Activated CD4-positive, CD25-positive, alpha-beta regulatory T cell treated with anti-CD3 and anti-CD28 coated beads, Interleukin-2, amount 50 U/mL, for 16 hours (primary cell): ENCODE results near the gene NKX1-1.
"Not testable (repeated sequence)": the region's sequence is repeated elsewhere in the genome, so short reads cannot be mapped to it uniquely, and the experiment has no call there.

ENCODE experiments used
- DNase-seq: peaks from one replicate; pipeline ENCODE4 v3.0.0-alpha.2; 2020; ENCODE audit warnings: low read depth, low spot score

NKX1-1 gene

DNA sequence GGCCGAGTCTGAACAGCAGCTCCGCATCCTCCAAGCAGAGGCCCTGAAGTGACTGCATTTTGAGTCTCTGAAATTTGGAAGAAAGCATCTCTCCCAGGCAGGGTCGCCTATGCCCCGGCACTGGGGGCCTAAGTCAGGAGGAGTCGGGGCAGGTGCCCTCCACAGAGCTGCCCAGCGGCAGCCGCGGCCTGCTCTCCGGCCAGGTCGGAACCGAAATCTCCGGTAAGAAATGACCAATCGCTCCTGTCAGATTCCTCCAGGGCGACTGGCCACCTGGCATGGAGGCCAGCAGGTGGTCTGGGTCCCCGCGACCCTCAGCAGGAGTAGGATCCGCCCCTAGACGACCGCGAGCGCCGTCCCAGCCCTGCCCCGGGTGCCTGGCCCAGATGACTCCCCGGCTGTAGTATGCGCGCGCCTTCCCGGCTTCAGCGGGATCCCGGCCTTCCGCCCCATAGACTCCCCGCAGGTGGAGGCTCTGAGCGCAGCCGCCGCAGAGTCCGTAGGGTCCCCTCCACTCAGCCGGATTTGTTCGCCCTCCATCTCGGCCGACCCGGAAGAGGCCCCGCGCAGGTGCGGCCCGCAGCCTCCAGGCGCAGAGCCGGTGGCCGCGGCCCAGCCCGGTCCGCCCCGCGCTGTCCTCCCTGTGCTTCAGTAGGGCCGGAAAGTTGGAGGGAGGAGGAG lies 1.5 kb downstream of the NKX1-1 start:
- no peak for DNase-seq

DNA sequence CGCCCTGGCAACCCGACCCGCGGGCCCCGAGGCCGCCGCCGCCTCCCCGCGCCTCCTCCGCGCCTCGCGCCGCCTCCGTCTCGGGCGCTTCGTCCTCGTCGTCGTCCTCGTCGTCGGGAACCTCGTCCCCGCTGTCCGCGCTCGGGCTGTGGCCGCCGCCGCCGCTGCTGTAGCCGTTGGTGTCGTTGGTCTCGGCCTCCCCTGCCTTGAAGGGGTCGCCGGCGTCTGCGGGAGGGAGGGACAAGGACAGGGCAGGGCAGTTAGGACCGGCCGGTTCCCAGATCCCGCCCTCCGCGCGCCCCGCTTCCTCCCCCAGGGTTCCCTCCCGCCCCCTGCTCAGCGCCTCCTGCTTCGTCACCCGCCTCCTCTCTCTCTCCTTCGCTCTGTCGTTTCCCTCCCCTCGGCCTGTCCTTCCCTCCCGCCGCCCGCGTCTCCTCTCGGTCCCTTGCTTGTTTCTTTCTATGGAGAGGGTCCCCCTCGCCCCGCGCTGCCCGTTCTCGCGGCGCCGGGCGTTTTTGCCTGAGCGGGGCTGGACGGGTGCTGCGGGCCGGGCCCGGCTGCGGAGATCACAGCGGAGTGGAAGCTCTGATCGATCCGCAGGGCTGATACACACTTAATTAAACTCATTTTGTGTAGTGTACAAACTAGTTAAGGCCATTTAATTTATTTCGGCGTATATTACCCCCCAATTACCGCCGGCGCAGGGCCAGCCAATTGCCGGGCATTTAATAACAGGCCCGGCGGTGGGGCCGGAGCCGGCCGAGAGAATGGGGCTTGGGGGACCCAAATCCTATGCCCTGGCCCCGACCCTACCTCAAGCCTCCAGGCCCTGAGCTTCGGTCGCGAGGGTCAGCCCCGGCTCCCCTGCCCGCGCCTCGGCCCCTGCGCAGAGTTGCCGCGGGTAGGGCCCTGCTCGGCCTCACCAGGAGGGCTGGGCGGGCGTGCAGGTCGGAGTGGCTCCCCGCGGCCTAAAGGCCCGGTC lies 2.4 kb downstream of the NKX1-1 start:
- DNase-seq, result no peak

DNA sequence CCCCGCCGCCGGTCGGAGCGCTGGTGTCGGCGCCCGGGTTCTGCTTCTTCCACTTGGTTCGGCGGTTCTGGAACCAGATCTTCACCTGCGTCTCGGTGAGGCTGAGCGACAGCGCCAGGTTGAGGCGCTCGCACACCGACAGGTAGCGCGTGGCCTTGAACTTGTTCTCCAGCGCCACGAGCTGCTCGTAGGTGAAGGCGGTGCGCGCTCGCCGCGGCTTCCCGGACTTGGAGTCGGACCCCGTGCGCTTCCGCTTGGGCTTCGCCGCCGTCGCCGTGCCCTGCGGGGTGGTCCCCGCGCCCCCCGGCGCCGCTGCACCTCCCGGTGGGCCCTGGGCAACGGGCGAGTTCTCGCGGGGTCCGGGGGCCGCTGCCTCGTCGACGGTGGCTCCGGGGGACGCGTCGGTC lies 3.1 kb downstream of the NKX1-1 start:
- no peak for DNase-seq

DNA sequence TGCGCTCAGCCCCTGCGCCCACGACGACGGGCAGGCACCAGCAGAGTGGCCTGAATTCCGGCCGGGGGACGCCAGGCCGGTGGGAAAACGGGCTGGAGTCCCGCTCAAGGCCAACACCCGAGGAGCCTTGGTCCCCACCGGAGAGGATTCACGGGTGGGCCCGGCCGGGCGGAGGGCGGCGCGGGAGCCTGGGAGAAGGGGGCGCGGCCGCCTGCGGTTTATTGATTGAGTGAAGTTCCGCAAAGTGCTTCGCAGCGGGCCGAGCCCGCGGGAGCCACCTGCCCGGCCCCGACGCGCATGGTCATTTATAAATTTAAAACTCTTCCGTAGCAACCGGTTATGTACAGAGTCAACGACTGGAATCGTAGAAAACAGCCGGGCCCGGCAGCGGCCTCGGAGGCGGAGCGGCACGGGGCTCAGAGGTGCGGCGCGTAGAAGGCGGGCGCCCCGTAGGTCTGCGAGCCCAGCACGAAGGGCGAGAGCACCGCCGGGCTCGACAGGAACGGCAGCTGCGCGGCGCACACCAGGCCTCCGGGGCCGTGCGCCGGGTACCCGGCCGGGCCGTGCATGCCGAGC lies 3.6 kb downstream of the NKX1-1 start:
- DNase-seq, result no peak

DNA sequence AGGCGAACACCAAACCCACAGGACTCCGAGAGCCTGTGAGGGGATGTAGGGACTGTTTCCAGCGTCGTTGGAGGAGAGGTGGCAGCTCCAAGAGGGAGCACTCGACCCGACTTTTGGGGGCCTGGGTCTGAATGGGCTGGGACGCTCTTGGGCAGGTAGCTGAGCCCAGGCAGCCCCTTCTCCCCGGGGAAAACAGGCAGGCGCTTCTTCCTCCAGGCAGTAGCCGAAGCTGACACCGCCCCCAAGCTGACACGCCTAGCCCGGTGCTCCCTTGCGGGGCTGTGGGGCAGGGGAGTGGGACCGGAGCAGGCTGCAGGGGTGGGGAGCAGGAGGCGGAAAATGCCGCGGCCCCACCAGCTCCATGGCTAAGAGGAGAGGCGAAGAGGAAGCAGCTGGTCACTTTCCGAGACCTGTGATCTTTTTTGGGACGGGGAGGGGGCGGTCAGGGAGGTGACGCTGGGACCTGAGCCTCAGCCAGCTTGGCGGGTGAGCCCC lies 4.2 kb downstream of the NKX1-1 start:
- no peak for DNase-seq

DNA sequence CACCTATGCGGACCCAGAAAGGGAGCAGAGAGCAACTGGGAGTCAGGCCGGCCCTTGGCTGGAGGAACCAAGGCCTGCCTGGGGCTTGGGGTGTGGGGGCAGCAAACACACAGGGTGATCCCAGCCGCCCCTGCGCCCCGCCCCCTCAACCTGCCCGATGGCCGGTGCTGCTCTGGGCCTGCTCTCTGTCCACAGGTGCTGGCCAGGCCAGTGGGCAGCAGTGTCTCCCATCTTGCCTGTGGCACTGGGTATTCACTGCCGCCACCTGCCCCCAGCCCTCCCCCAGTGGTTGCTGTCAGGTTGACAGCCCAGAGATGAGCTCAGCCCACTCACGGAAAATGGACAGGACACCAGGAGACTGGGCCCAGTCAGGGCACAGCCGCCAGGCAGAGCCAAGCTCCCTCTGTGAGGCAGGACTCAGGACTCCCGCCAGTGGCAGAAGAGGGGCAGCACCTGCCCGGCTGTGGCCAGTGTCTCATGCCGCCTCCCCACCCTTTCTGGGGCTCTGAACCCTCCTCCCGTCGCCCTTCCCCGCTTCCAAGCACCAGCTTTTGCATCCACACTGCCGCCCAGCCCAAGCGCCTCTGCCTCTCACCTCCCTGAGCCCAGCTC lies 4.7 kb downstream of the NKX1-1 start:
- DNase-seq, result no peak

DNA sequence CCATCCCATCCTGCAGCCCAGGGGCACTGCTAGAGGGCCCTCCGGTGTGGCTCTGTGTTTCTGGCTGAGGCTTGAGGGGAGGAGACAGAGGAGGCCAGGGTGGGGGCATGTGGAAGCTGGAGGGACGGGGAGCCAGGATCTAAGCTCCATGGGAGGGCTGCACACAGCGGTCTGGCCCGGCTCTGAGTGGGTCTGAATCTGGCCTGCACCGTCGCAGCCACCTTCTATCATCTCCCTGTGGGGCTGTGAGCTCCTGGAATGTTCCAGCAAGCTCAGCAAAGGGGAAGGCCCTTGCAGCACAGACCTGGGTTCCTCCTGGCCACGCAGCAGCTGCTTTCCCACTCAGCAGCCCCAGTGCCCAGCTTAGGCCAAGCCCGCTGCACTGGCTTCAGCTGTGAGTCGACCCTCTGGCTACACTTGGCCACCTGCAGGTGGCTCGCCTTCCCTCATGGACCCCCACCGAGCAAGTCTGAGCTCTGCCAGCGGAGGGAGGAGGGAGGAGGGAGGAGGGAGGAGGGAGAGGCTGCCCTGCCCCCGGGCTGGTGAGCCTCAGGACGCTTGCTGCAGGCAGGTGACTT lies 5.3 kb downstream of the NKX1-1 start:
- no peak for DNase-seq

DNA sequence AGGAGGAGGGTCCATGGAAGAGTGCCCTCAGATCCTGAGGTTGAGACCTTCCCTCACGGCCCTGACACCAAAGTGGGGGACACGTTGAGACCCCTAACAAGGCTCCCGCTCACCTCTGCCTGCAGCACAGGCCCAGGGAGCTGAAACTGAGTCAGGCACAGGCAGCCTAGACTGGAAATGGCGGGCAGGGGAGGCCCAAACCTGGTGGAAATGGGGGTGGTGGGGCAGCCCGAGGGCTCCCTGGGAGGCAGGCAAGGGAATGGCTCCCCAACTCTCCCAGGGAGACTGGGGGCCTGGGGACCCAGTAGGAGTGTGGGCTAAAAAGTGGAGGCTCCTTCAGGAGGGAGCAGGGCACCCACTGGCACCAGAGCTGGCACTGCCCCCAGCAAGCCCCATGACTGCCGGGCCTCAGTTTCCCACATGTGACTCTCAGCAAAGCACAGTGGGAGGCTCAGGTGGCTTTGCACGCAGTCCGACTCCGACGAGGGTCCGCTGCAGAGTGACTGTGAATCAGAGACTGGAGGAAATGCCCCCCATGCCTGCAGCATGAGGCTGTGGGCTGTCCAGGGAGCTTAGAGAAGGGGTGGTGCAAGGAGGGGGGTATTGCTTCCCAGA lies 5.9 kb downstream of the NKX1-1 start:
- no peak for DNase-seq

DNA sequence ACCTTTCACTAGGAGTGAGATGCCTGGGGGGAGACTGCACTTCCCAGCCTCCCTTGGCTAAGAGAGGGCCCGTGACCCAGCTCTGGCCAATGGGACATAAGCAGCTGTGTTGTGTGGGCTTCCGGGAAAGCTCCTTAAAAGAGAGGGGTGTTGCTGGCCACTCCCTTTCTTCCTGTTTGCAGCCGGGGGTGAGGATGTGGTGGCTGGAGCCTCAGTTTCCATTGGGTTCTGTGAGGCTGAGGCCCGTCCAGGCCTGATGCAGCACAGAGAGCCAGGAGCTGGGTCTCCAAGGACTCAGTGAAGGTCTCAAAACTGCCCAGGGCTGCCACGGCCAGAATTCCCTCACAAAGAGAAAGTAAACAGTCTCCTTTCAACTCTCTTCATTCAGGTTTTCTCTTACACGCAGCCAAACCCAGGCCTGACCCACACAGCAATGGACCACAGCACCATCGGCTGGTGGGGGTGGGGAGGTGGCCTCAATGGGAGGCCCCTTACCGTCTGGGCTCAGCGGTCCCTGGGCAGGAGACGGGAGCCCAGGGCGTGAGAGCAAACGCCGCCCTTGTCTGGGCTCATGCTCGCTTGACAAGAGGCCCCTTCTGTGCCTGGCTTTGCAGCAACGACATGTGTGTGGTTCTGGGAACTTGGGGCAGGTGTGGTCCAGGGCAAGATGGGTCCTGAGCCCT lies 6.6 kb downstream of the NKX1-1 start:
- no peak for DNase-seq

DNA sequence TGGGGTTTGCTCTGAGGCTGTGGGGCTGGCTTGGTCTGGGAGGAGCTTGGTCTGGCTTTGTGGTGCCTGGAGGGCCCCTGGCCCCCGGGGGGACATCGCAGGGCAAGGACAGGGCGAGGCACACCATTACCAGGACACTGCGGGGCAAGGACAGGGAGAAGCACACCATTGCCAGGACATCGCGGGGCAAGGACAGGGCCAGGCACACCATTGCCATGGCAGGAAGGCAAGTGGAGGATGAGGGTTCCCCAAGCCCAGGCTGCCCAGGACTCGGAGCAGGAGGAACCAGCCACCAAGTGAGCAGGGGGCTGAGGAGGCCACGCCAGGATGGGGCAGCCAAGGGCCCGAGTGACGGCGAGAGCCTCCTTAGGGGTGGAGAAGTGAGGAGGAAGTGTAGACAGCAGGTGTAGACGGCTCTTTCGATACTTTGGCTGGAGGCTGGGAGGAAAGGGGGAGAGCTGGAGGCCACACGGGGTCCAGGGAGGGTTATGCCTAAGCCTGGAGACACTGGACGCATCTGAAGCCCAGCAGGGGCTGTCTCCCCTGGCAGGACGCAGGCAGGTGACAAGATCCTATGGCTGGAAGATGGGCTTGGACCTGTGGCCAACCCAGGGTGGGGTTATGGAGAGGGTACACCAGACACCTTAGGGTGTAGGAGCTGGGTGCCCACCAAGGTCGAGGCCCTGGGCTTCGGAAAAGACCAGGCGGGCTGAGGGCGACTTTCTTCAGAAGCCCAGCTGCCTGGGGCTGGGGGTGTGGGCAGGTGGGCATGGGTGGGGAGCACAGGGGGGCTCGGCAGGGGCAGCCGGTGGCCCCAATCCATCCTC lies 7.3 kb downstream of the NKX1-1 start:
- DNase-seq, result no peak

DNA sequence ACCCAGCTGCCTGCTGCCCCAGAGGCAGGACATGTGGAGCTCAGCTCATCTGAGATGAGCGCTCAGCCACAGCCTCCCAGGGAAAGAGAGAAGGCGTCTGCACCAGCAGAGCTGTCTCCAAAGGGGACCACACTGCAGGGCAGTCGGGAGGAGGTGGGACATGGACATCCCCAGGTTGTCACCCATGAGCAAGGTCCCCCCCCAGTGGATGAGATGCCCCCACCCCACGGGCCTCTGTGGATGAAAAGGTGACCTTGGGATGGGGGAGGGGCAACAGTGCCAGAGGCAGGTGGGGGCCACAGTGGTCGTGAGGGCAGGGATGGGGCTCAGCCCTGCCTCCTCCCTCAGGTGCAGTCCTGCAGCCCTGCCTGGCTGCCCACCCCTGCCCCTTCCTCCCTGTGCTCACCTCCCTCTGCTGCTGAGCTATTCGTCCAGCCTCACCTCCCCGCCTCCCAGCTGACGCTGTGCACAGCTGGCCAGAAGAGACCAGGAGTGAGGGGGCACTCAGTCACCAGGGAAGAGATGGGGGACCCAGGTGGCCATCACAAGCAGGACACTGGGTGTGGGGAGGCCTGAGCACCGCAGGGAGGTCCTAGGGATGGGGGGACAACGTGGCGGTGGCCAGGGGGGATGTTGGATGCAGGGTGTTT lies 9.3 kb downstream of the NKX1-1 start:
- DNase-seq, result no peak

DNA sequence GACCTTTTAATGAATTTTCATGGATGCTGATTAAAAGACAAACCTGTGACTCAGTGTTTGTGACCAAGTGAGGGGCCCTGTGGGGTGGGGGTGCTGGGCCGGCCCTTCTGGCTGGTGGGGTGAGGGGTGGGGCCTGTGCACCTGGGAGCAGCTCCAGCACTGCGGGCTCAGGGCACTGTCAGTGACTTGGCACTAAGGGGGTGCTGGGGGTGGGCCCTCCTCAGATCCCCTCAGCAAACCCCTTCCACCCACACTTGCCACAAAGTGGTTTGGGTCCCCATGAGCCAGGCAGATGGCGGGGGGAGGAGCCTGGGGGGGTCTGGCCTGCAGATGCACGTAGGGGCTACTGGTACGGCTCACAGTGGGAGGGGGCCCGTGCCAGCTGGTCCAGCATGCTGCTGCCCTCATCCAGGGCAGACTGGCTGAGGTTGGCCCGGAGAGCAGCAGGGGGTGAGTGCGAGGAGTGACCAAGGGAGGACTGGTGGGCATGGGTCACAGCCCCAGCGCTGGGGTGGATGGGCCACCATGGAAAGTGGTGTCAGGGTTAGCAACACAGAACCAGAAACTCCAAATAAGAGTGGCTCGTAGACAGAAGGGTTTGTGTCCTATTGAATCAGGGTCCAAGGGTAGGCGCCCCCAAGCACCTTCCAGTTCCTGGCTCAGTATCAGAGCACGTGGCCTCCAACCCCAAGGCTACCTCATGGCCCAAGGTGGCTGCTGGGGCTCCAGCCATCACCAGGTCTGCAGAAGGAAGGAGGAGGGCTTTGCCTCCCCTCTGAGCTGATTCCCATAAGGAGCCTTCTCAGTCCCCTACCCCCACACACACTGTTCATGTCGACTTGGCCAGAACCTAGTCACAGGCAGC lies 10.1 kb downstream of the NKX1-1 start:
- no peak for DNase-seq

DNA sequence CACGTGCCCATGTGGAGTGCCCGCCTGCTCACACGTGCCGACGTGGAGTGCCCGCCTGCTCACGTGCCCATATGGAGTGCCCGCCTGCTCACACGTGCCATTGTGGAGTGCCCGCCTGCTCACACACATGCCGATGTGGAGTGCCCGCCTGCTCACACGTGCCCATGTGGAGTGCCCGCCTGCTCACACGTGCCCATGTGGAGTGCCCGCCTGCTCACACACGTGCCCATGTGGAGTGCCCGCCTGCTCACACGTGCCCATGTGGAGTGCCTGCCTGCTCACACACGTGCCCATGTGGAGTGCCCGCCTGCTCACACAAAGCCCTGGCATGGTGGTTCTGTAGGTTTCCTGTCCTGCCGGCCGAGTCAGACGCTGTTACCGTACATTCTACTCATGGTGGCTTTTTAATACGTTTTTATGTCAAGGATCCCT lies 10.8 kb downstream of the NKX1-1 start:
- not testable (repeated sequence) for DNase-seq

DNA sequence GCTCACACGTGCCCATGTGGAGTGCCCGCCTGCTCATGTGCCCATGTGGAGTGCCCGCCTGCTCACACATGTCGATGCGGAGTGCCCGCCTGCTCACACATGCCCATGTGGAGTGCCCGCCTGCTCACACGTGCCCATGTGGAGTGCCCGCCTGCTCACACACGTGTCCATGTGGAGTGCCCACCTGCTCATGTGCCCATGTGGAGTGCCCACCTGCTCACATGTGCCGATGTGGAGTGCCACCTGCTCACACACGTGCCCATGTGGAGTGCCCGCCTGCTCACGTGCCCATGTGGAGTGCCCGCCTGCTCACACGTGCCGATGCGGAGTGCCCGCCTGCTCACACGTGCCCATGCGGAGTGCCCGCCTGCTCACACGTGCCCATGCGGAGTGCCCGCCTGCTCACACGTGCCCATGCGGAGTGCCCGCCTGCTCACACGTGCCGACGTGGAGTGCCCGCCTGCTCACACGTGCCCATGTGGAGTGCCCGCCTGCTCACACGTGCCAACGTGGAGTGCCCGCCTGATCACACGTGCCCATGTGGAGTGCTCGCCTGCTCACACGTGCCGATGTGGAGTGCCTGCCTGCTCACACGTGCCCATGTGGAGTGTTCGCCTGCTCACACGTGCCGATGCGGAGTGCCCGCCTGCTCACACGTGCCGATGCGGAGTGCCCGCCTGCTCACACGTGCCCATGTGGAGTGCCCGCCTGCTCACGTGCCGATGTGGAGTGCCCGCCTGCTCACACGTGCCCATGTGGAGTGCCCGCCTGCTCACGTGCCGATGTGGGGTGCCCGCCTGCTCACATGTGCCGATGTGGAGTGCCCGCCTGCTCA lies 11.5 kb downstream of the NKX1-1 start:
- not testable (repeated sequence) for DNase-seq

DNA sequence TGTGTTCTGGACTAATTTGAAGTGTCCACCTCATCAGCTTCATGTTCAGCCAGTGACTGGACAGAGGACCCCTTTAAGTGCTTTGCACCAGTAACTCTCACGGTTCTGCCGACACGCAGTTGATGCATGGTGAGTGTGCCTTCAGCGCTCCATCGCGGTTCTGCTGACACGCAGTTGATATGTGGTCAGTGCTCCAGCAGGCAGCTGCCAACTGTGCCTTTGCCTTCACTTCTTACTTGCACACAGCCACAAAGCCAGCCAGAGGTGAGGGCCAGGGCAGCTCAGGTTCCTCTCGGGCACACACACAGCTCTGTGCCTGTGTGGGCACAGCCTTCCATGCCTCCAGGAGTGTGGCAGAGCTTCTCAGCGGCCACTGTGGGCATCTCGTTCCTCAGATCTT lies 12.4 kb downstream of the NKX1-1 start:
- no peak for DNase-seq

DNA sequence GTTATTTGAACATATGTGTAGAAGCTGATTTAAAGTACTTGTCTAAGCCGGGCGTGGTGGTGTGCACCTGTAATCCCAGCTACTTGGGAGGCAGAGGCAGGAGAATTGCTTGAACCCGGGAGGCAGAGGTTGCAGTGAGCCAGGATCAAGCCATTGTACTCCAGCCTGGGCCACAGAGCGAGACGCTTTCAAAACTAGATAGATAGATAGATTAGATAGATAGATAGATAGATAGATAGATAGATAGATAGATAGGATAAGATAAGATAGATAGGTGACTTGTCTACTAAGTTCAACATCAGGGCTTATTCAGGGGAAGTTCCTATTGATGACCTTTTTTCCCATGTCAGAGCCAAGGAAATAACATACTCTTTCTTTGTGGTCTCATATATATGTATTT lies 12.9 kb downstream of the NKX1-1 start:
- not testable (repeated sequence) for DNase-seq
